Osteoblast (primary cell): ENCODE data around the gene AUTS2. TPM values are rescaled to one million over a fixed set of nuclear protein-coding genes. Genes with fewer than 3 reads are reported as not detected.

Experiments
- DNase-seq: peaks from one replicate; pipeline ENCODE4 v3.0.0; 2011; ENCODE audit warnings: low spot score, mixed read lengths; ENCODE audit not compliant: insufficient read length; ENCODE audit errors: missing footprints
- H2AFZ ChIP-seq: 2 replicates; pipeline ENCODE4 v1.6.0; 2011; ENCODE audit warnings: mild to moderate bottlenecking, low read length
- H3K27ac ChIP-seq: 2 replicates; pipeline ENCODE4 v1.5.1; 2011; ENCODE audit warnings: mild to moderate bottlenecking, low read depth, low read length, moderate library complexity
- H3K27me3 ChIP-seq: 2 replicates; pipeline ENCODE4 v1.6.0; 2012; ENCODE audit warnings: mild to moderate bottlenecking, control low read depth, inconsistent platforms, low read length, moderate library complexity; ENCODE audit not compliant: insufficient read depth
- H3K36me3 ChIP-seq: 2 replicates; pipeline ENCODE4 v1.5.1; 2011; ENCODE audit warnings: mild to moderate bottlenecking, low read length, control low read depth, moderate library complexity; ENCODE audit not compliant: insufficient read depth
- H3K4me1 ChIP-seq: 2 replicates; pipeline ENCODE4 v1.5.1; 2011; ENCODE audit warnings: mild to moderate bottlenecking, low read length, control low read depth, moderate library complexity; ENCODE audit not compliant: insufficient read depth
- H3K4me2 ChIP-seq: 2 replicates; pipeline ENCODE4 v1.6.0; 2011; ENCODE audit warnings: mild to moderate bottlenecking, low read length; ENCODE audit not compliant: insufficient read depth
- H3K4me3 ChIP-seq: fragments of 200-600 bp; sonication (generic); 3 replicates; pipeline ENCODE4 v1.5.1; 2012; ENCODE audit warnings: mild to moderate bottlenecking, low read length, inconsistent platforms; ENCODE audit not compliant: insufficient read depth
- H3K79me2 ChIP-seq: 2 replicates; pipeline ENCODE4 v1.6.0; 2012; ENCODE audit warnings: mild to moderate bottlenecking, low read length, control low read depth, inconsistent platforms; ENCODE audit not compliant: insufficient read depth
- H3K9me3 ChIP-seq: 2 replicates; pipeline ENCODE4 v1.5.1; 2011; ENCODE audit warnings: low read depth, low read length, control low read depth
- H4K20me1 ChIP-seq: 2 replicates; pipeline ENCODE4 v1.6.0; 2012; ENCODE audit warnings: mild to moderate bottlenecking, low read length, control low read depth; ENCODE audit not compliant: insufficient read depth
- total RNA-seq: library from RNA; depleted of rRNA; stranded (reverse); fragments of >200 nt; gene quantifications from 2 replicates; pipeline ENCODE4 v1.2.3, GENCODE V29; 2012
- TF ChIP-seq, protein P1 (sequence below): IDR thresholded peaks from 2 replicates; pipeline ENCODE4 v1.5.1; 2011; ENCODE audit warnings: mild to moderate bottlenecking, low read depth, low read length, moderate library complexity; ENCODE audit errors: extremely low read depth

The AUTS2 gene
- total RNA-seq, 1 donor = 15.2 TPM

DNA sequence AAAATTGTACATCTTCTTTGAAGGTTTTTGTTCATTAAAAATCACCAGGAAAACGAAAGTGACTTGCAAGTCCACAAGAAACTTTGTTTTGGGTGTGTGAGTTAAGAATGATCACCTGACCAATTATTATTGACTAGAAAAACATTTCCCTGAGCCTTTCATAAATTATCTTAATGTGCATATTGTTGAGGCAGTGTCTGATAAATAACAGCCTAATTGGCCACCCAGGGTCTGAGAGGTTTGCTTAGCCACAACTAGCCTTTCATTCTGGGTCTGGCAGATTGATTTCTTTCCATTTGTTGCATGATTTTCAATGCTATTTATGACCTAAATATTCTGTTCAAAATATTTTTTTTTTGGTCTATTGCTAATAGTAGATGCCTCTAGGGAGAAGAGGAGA, 152.8 kb downstream of the AUTS2 start:
- no peaks in the 10 kb centered on the region for H3K36me3 ChIP-seq
- no peak for DNase-seq
- H3K79me2 ChIP-seq = no peaks in the 10 kb centered on the region
- H3K4me1 ChIP-seq = no peaks in the 10 kb centered on the region
- H2AFZ ChIP-seq = no peak overlapping the region
- H3K27me3 ChIP-seq = no peaks in the 10 kb centered on the region
- H3K27ac ChIP-seq = no peak overlapping the region
- no peak overlapping the region for H3K4me2 ChIP-seq
- peaks cover 6% of the 10 kb centered on the region for H4K20me1 ChIP-seq
- H3K9me3 ChIP-seq = no peaks in the 10 kb centered on the region
- TF ChIP-seq, protein P1, sequence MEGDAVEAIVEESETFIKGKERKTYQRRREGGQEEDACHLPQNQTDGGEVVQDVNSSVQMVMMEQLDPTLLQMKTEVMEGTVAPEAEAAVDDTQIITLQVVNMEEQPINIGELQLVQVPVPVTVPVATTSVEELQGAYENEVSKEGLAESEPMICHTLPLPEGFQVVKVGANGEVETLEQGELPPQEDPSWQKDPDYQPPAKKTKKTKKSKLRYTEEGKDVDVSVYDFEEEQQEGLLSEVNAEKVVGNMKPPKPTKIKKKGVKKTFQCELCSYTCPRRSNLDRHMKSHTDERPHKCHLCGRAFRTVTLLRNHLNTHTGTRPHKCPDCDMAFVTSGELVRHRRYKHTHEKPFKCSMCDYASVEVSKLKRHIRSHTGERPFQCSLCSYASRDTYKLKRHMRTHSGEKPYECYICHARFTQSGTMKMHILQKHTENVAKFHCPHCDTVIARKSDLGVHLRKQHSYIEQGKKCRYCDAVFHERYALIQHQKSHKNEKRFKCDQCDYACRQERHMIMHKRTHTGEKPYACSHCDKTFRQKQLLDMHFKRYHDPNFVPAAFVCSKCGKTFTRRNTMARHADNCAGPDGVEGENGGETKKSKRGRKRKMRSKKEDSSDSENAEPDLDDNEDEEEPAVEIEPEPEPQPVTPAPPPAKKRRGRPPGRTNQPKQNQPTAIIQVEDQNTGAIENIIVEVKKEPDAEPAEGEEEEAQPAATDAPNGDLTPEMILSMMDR = no peak
- H3K4me3 ChIP-seq = no peak overlapping the region

DNA sequence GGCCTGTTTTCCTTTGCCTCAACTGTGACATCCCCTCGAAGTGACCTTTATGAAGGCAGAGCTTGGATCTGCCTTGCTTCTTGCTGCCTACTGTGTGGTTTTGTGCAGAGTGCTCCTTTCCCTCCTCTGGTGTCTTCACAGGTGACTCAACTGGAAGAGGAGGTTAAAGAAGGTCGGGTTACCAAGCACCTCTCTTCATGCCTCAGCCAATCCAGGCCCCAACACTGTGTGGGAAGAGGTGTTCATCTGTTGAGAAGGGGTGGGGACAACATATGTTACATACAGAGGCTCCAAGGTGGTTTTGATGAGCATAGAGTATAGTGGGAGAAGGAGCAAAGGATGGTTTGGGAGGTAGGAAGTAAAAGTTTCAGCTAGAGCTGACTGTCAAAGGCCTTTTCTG, 155.7 kb downstream of the AUTS2 start:
- DNase-seq = no peak
- peaks cover 5% of the 10 kb centered on the region for H3K4me1 ChIP-seq
- H3K9me3 ChIP-seq = no peaks in the 10 kb centered on the region
- no peak overlapping the region for H2AFZ ChIP-seq
- no peak overlapping the region for H3K4me3 ChIP-seq
- TF ChIP-seq, protein P1 = no peak
- H3K36me3 ChIP-seq = no peaks in the 10 kb centered on the region
- H3K79me2 ChIP-seq = no peaks in the 10 kb centered on the region
- H4K20me1 ChIP-seq = peaks cover 6% of the 10 kb centered on the region
- no peak overlapping the region for H3K4me2 ChIP-seq
- H3K27ac ChIP-seq = no peak overlapping the region
- no peaks in the 10 kb centered on the region for H3K27me3 ChIP-seq

DNA sequence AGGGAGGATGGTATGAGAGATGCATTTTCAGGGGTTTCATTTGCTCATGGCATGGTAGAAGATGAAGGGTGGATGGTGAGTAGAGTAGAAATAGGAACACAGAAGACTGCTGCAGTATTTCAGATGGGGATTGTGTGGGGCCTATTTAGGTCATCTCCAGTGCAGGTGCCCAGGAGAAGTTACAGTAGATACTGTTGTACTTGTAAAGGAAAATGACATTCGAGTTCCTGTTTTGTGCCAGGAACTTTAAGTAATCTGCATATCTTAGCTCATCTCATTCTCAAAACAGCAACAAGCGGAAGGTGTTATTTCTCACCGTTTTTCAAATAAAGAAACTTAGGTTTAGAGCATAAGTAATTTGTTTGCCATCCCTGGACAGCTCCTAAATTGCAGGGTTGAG, 156.2 kb downstream of the AUTS2 start:
- Histone ChIP-seq H3K4me2 (no peak overlapping the region), H2AFZ (no peak overlapping the region), H3K4me3 (no peak overlapping the region), H3K36me3 (no peaks in the 10 kb centered on the region), H3K27ac (no peak overlapping the region), H3K9me3 (no peaks in the 10 kb centered on the region), H3K27me3 (no peaks in the 10 kb centered on the region), H3K4me1 (peaks cover 5% of the 10 kb centered on the region), H3K79me2 (no peaks in the 10 kb centered on the region), H4K20me1 (peaks cover 6% of the 10 kb centered on the region)
- TF ChIP-seq, protein P1 = no peak
- no peak for DNase-seq

DNA sequence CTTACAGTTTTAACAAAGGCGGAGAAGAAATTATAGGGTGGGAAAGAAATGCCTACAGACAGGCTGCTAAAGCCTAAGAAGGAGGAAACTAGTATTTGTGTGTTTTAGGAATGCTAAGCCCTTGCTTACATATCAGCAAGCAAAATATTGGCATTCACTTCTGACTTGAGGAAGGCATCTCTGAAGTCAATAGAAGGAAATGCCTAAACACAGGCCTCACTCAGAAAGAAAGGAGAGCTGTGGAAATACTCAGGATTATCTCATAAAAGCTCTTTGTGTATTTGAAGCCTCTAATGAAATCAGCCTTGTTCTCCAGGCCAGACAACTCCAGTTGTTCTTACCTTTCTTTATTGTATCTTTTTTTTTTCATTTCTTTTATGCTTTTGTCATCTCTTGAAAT, 158.0 kb downstream of the AUTS2 start:
- H3K27me3 ChIP-seq = no peaks in the 10 kb centered on the region
- H3K79me2 ChIP-seq = no peaks in the 10 kb centered on the region
- TF ChIP-seq, protein P1 = no peak
- H4K20me1 ChIP-seq = peaks cover 6% of the 10 kb centered on the region
- no peak overlapping the region for H3K27ac ChIP-seq
- DNase-seq = no peak
- H3K4me1 ChIP-seq = peaks cover 5% of the 10 kb centered on the region
- no peak overlapping the region for H2AFZ ChIP-seq
- H3K36me3 ChIP-seq = no peaks in the 10 kb centered on the region
- no peaks in the 10 kb centered on the region for H3K9me3 ChIP-seq
- H3K4me3 ChIP-seq = no peak overlapping the region
- H3K4me2 ChIP-seq = no peak overlapping the region
